IPS-NIHi7 (cell line): ENCODE data around the gene GTSE1.
"Not testable (repeated sequence)": the region's sequence is repeated elsewhere in the genome, so short reads cannot be mapped to it uniquely, and the experiment has no call there.

Experiments
- DNase-seq: peaks from one replicate; pipeline ENCODE4 v3.0.0; 2012; ENCODE audit warnings: mixed read lengths; ENCODE audit errors: extremely low spot score

GTSE1 gene

GRCh38 chr22:46296257-46297150 is at the start of gene GTSE1:
Gene GTSE1, plus strand, starts transcription at chr22:46296870. Its CDS starts 531 bp downstream, at chr22:46297401.
- DNase-seq = peak; percentile 100

GRCh38 chr22:46247443-46247975 is 49.2 kb upstream of the GTSE1 start:
- no peak for DNase-seq

- DNase-seq = peak; percentile 94
Measured at GRCh38 chr22:46250035-46250782, 46.5 kb upstream of the GTSE1 start, which contains the start of gene CDPF1. Gene CDPF1, minus strand, starts transcription at chr22:46250293. Its CDS starts 2,009 bp downstream, at chr22:46248284.

GRCh38 chr22:46250783-46251125 is 45.9 kb upstream of the GTSE1 start:
- no peak for DNase-seq

- DNase-seq = no peak
Measured at GRCh38 chr22:46251266-46251665, 45.4 kb upstream of the GTSE1 start.

GRCh38 chr22:46251816-46252380 is 44.8 kb upstream of the GTSE1 start:
- no peak for DNase-seq

- DNase-seq = no peak
Measured at GRCh38 chr22:46256358-46256958, 40.2 kb upstream of the GTSE1 start.

GRCh38 chr22:46259374-46259773 is 37.3 kb upstream of the GTSE1 start:
- no peak for DNase-seq

- no peak for DNase-seq
Measured at GRCh38 chr22:46260038-46260437, 36.6 kb upstream of the GTSE1 start.

- peak; percentile 77 for DNase-seq
Measured at GRCh38 chr22:46262449-46263215, 34.0 kb upstream of the GTSE1 start.

GRCh38 chr22:46263216-46263590 is 33.5 kb upstream of the GTSE1 start, which contains the start of gene PKDREJ:
Gene PKDREJ, minus strand, starts transcription at chr22:46263343. Its CDS starts 21 bp downstream, at chr22:46263322.
- DNase-seq = no peak

GRCh38 chr22:46264520-46264919 is 32.1 kb upstream of the GTSE1 start:
- DNase-seq = not testable (repeated sequence)

GRCh38 chr22:46265627-46266026 is 31.0 kb upstream of the GTSE1 start:
- DNase-seq = not testable (repeated sequence)

GRCh38 chr22:46267431-46268279 is 29.0 kb upstream of the GTSE1 start, which contains the start of gene TTC38:
Gene TTC38, plus strand, starts transcription at chr22:46268008. Its CDS starts 32 bp downstream, at chr22:46268040.
- peak; percentile 98 for DNase-seq

GRCh38 chr22:46269564-46269963 is 27.1 kb upstream of the GTSE1 start:
- DNase-seq = no peak

- DNase-seq = no peak
Measured at GRCh38 chr22:46272196-46272595, 24.5 kb upstream of the GTSE1 start.

GRCh38 chr22:46272762-46273431 is 23.8 kb upstream of the GTSE1 start:
- no peak for DNase-seq

GRCh38 chr22:46273432-46274148 is 23.1 kb upstream of the GTSE1 start:
- DNase-seq = no peak

GRCh38 chr22:46274381-46274780 is 22.3 kb upstream of the GTSE1 start:
- no peak for DNase-seq
